ENCODE data around the gene COL16A1.

DNA sequence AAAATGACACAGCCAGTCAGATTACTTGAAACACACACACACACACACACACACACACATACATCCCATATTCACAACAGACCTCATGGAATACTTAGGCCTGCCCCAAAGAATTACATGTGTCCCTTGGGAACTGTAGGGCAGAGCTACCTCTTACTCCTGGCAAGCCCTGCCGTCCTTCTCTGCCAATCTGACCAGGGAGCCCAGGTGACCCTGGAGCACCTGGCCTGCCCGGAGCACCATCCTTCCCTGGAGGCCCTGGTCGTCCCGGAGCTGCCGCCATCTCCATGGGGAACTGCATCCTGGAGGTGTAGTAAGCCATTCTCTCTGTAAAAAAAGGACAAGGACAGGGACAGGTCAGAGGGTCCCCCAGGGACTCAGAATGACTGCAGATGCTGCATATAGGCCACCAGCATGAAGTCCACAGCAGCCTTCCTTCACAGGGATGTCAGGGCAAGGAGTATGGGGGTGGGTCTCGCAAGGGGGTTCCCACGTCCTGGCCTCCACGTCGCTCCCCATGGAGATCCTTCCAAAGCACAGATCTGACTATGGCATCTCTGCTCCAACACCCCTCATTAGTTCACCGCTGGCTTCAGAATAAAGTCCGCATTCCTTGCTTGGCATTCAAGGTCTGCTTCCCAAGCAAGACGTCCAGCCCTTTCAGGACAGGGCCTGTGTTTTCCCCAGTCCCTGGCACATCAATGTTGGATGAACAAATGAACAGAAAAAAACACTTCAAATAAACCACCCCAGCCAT, 49.9 kb downstream of the COL16A1 start:
- TF ChIP-seq, protein P1, sequence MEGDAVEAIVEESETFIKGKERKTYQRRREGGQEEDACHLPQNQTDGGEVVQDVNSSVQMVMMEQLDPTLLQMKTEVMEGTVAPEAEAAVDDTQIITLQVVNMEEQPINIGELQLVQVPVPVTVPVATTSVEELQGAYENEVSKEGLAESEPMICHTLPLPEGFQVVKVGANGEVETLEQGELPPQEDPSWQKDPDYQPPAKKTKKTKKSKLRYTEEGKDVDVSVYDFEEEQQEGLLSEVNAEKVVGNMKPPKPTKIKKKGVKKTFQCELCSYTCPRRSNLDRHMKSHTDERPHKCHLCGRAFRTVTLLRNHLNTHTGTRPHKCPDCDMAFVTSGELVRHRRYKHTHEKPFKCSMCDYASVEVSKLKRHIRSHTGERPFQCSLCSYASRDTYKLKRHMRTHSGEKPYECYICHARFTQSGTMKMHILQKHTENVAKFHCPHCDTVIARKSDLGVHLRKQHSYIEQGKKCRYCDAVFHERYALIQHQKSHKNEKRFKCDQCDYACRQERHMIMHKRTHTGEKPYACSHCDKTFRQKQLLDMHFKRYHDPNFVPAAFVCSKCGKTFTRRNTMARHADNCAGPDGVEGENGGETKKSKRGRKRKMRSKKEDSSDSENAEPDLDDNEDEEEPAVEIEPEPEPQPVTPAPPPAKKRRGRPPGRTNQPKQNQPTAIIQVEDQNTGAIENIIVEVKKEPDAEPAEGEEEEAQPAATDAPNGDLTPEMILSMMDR (IDR thresholded peaks at IDR 0.05) = no peak
- TF ChIP-seq POLR2A (IDR thresholded peaks at IDR 0.05) (no peak), EP300 (IDR thresholded peaks at IDR 0.05) (no peak)

All from tibial nerve (tissue), 4 donors.